H9 (cell line): ENCODE data around the gene TRUB2. TPM values are rescaled to one million over a fixed set of nuclear protein-coding genes. Genes with fewer than 3 reads are reported as not detected.

Source experiments
- DNase-seq: peaks from one replicate; pipeline ENCODE4 v3.0.0-alpha.2; 2017
- H2AFZ ChIP-seq: one replicate; pipeline ENCODE4 v1.6.1; 2013; ENCODE audit warnings: mild to moderate bottlenecking, low read length, control low read depth, moderate library complexity
- H2AK5ac ChIP-seq: 2 replicates; pipeline ENCODE4 v1.6.1; 2013; ENCODE audit warnings: low read length, control low read depth, mixed read lengths; ENCODE audit not compliant: insufficient read length
- H2BK120ac ChIP-seq: one replicate; pipeline ENCODE4 v1.6.1; 2013; ENCODE audit warnings: low read depth, mild to moderate bottlenecking, low read length, control low read depth, inconsistent platforms; ENCODE audit not compliant: poor library complexity, severe bottlenecking
- H2BK12ac ChIP-seq: 2 replicates; pipeline ENCODE4 v1.6.1; 2013; ENCODE audit warnings: low read length, control low read depth, mixed read lengths, low read depth; ENCODE audit not compliant: insufficient read length
- H2BK15ac ChIP-seq: 2 replicates; pipeline ENCODE4 v1.6.1; 2013; ENCODE audit warnings: low read depth, low read length, control low read depth
- H2BK20ac ChIP-seq: one replicate; pipeline ENCODE4 v1.6.1; 2013; ENCODE audit warnings: low read depth, mild to moderate bottlenecking, low read length, control low read depth, inconsistent platforms; ENCODE audit not compliant: poor library complexity, severe bottlenecking
- H2BK5ac ChIP-seq: 2 replicates; pipeline ENCODE4 v1.6.1; 2013; ENCODE audit warnings: low read length, control low read depth, mixed read lengths; ENCODE audit not compliant: insufficient read length
- H3K14ac ChIP-seq: 2 replicates; pipeline ENCODE4 v1.6.1; 2013; ENCODE audit warnings: low read length, control low read depth; ENCODE audit not compliant: insufficient read depth
- H3K18ac ChIP-seq: 2 replicates; pipeline ENCODE4 v1.6.1; 2013; ENCODE audit warnings: low read depth, mild to moderate bottlenecking, mixed read lengths, low read length, control low read depth; ENCODE audit not compliant: insufficient read length
- H3K23ac ChIP-seq: 2 replicates; pipeline ENCODE4 v1.6.1; 2013; ENCODE audit warnings: low read length, control low read depth, mixed read lengths, low read depth; ENCODE audit not compliant: insufficient read length
- H3K23me2 ChIP-seq: 2 replicates; pipeline ENCODE4 v1.6.1; 2013; ENCODE audit warnings: low read depth, mild to moderate bottlenecking, mixed read lengths, low read length, control low read depth; ENCODE audit not compliant: insufficient read length, poor library complexity, severe bottlenecking
- H3K27ac ChIP-seq: 2 replicates; pipeline ENCODE4 v1.5.1; 2013; ENCODE audit warnings: low read length, control low read depth, mixed read lengths, low read depth; ENCODE audit not compliant: insufficient read length
- H3K27me3 ChIP-seq: 2 replicates; pipeline ENCODE4 v1.6.1; 2013; ENCODE audit warnings: low read length, control low read depth, inconsistent platforms; ENCODE audit not compliant: insufficient read depth
- H3K4ac ChIP-seq: 2 replicates; pipeline ENCODE4 v1.6.1; 2013; ENCODE audit warnings: low read depth, mild to moderate bottlenecking, control low read depth, inconsistent platforms, low read length, moderate library complexity
- H3K4me1 ChIP-seq: 2 replicates; pipeline ENCODE4 v1.6.1; 2013; ENCODE audit warnings: low read length, control low read depth, inconsistent platforms; ENCODE audit not compliant: insufficient read depth
- H3K4me2 ChIP-seq: 2 replicates; pipeline ENCODE4 v1.6.1; 2013; ENCODE audit warnings: low read length, control low read depth, mixed read lengths; ENCODE audit not compliant: insufficient read length, insufficient read depth
- H3K56ac ChIP-seq: 2 replicates; pipeline ENCODE4 v1.6.1; 2013; ENCODE audit warnings: low read depth, mild to moderate bottlenecking, mixed read lengths, low read length, control low read depth; ENCODE audit not compliant: insufficient read length
- H3K79me1 ChIP-seq: 2 replicates; pipeline ENCODE4 v1.6.1; 2013; ENCODE audit warnings: low read depth, mild to moderate bottlenecking, moderate library complexity, low read length, control low read depth, inconsistent platforms; ENCODE audit not compliant: insufficient read depth, poor library complexity, severe bottlenecking
- H3K79me2 ChIP-seq: 2 replicates; pipeline ENCODE4 v1.6.1; 2013; ENCODE audit warnings: low read length, control low read depth, inconsistent platforms; ENCODE audit not compliant: insufficient read depth
- H3K9ac ChIP-seq: 2 replicates; pipeline ENCODE4 v1.6.1; 2013; ENCODE audit warnings: low read length, control low read depth, mixed read lengths; ENCODE audit not compliant: insufficient read length; ENCODE audit errors: extremely low read depth
- H3K9me3 ChIP-seq: one replicate; pipeline ENCODE4 v1.6.1; 2013; ENCODE audit warnings: low read depth, low read length, inconsistent platforms; ENCODE audit not compliant: control insufficient read depth
- H3T11ph ChIP-seq: one replicate; pipeline ENCODE4 v1.6.1; 2013; ENCODE audit warnings: mild to moderate bottlenecking, low read length, control low read depth, inconsistent platforms
- H4K20me1 ChIP-seq: one replicate; pipeline ENCODE4 v1.6.1; 2013; ENCODE audit not compliant: control insufficient read depth, insufficient read length, insufficient read depth
- H4K5ac ChIP-seq: 2 replicates; pipeline ENCODE4 v1.6.1; 2013; ENCODE audit warnings: low read depth, mild to moderate bottlenecking, mixed read lengths, low read length, control low read depth; ENCODE audit not compliant: insufficient read length
- H4K8ac ChIP-seq: replicated peaks from 2 replicates; pipeline ENCODE4 v1.6.1; 2013; ENCODE audit warnings: low read length, control low read depth, mixed read lengths, low read depth; ENCODE audit not compliant: insufficient read length
- H4K91ac ChIP-seq: 2 replicates; pipeline ENCODE4 v1.6.1; 2013; ENCODE audit warnings: low read depth, mild to moderate bottlenecking, moderate library complexity, mixed read lengths, low read length, control low read depth; ENCODE audit not compliant: insufficient read length
- H3K27ac Mint-ChIP-seq, 3 experiments: 2 replicates in 2 of 3; 3 replicates in 1 of 3; pipeline ENCODE4 v1.8.0; 2020 to 2021; ENCODE audit warnings: mixed read lengths in 3 of 3, mild to moderate bottlenecking in 1 of 3, moderate library complexity in 1 of 3
- H3K27me3 Mint-ChIP-seq: 2 replicates; pipeline ENCODE4 v1.8.0; 2021; ENCODE audit warnings: low read depth, mild to moderate bottlenecking, moderate library complexity, mixed read lengths
- H3K36me3 Mint-ChIP-seq, 3 experiments: 2 replicates in 2 of 3; 3 replicates in 1 of 3; pipeline ENCODE4 v1.8.0; 2020 to 2021; ENCODE audit warnings: low read depth in 3 of 3, mixed read lengths in 3 of 3; ENCODE audit not compliant: insufficient read depth in 1 of 3
- H3K4me1 Mint-ChIP-seq, 2 experiments: 2 replicates each; pipeline ENCODE4 v1.8.0; 2020; ENCODE audit warnings: mixed read lengths in 2 of 2
- H3K4me3 Mint-ChIP-seq, 2 experiments: 2 replicates in 1 of 2; 3 replicates in 1 of 2; pipeline ENCODE4 v1.8.0; 2020 to 2021; ENCODE audit warnings: mild to moderate bottlenecking in 2 of 2, mixed read lengths in 2 of 2, moderate library complexity in 1 of 2
- H3K9me3 Mint-ChIP-seq, 2 experiments: 2 replicates in 1 of 2; 3 replicates in 1 of 2; pipeline ENCODE4 v1.8.0; 2020; ENCODE audit warnings: mild to moderate bottlenecking in 2 of 2, mixed read lengths in 2 of 2, moderate library complexity in 1 of 2
- CTCF ChIP-seq: fragments of 200-600 bp; sonication (generic); conservative IDR thresholded peaks from 3 replicates; pipeline ENCODE4 v1.8.0; 2021; ENCODE audit warnings: antibody characterized with exemption, mild to moderate bottlenecking
- WGBS: extraction: QIAGEN DNeasy Blood & Tissue Kit; methylation state at CpG from one replicate; pipeline ENCODE4 v1.1.7; 2013; ENCODE audit warnings: missing lambda C conversion rate, low lambda C conversion rate, mixed read lengths; ENCODE audit not compliant: insufficient read length; ENCODE audit errors: extremely low coverage; 5-methylcytosine and 5-hydroxymethylcytosine counted together
- total RNA-seq: library from RNA; stranded (reverse); gene quantifications from 2 replicates; pipeline ENCODE4 v1.2.1, GENCODE V29; 2021

Gene TRUB2
- total RNA-seq, 1 experiment from 2014 or later: 38.3 TPM

GRCh38 chr9:128365525-128365924, 43.3 kb upstream of the TRUB2 start:
- no peak for DNase-seq
- peaks cover 24% of the 10 kb centered on the region; the same call in 1 of the 2 replicates for H3K27me3 ChIP-seq
- no peak overlapping the region for H2BK5ac ChIP-seq
- H3K27ac ChIP-seq: no peak overlapping the region
- H3K56ac ChIP-seq: no peak overlapping the region
- no peak overlapping the region for H2AK5ac ChIP-seq
- H2BK15ac ChIP-seq: no peak overlapping the region
- peaks cover 7% of the 10 kb centered on the region; the same call in 1 of the 2 replicates for H3K4me1 ChIP-seq
- no peaks in the 10 kb centered on the region for H3K79me2 ChIP-seq
- no peak overlapping the region for H2BK20ac ChIP-seq
- H3K9me3 Mint-ChIP-seq: peaks cover 2 to 9% of the 10 kb centered on the region in 2 experiments; a peak in 3 of 5 replicates
- peaks cover 0 to 2% (median 0%) of the 10 kb centered on the region in 3 experiments; a peak in 1 of 7 replicates for H3K36me3 Mint-ChIP-seq
- no peak for TF ChIP-seq CTCF
- peak overlapping the region; percentile 23 for H3K4me2 ChIP-seq
- H4K8ac ChIP-seq: no peak overlapping the region
- no peak overlapping the region for H3K18ac ChIP-seq
- no peaks in the 10 kb centered on the region for H3K79me1 ChIP-seq
- H3T11ph ChIP-seq: no peak overlapping the region
- peaks cover 93% of the 10 kb centered on the region for H3K27me3 Mint-ChIP-seq
- no peak overlapping the region for H3K23ac ChIP-seq
- H2BK120ac ChIP-seq: no peak overlapping the region
- H3K4me1 Mint-ChIP-seq: peaks cover 19 to 27% of the 10 kb centered on the region in 2 experiments
- H4K5ac ChIP-seq: no peak overlapping the region
- no peak overlapping the region for H3K4ac ChIP-seq
- H2BK12ac ChIP-seq: no peak overlapping the region
- no peak overlapping the region for H3K14ac ChIP-seq
- no CpG with 5 or more reads among the region's 4 CpGs for WGBS
- H2AFZ ChIP-seq: no peak overlapping the region
- no peaks in the 10 kb centered on the region for H3K23me2 ChIP-seq
- H3K4me3 Mint-ChIP-seq: peak overlapping the region; percentile 52 to 75; a peak in 4 of 5 replicates
- no peak overlapping the region for H4K91ac ChIP-seq
- no peak overlapping the region for H3K9ac ChIP-seq
- no peaks in the 10 kb centered on the region for H3K9me3 ChIP-seq
- H4K20me1 ChIP-seq: no peaks in the 10 kb centered on the region
- H3K27ac Mint-ChIP-seq: no peak overlapping the region; a peak in 1 of 7 replicates
